DND-41 (cell line): ENCODE data around the gene STARD3.

Experiments
- ATAC-seq: fragments of 200-7000 bp; cut with Tn5 transposase; 3 replicates; pipeline ENCODE4 v1.9.1; 2021; ENCODE audit warnings: low read depth; ENCODE audit not compliant: insufficient read depth
- DNase-seq: peaks from one replicate; pipeline ENCODE4 v3.0.0-alpha.2; 2020
- H2AFZ ChIP-seq: 2 replicates; pipeline ENCODE4 v1.6.0; 2012; ENCODE audit warnings: low read depth, low read length
- H3K27ac ChIP-seq: 2 replicates; pipeline ENCODE4 v1.5.1; 2012; ENCODE audit warnings: low read length, inconsistent platforms
- H3K27me3 ChIP-seq: fragments of 200-600 bp; sonication (generic); 2 replicates; pipeline ENCODE4 v1.6.0; 2012; ENCODE audit warnings: low read length, mild to moderate bottlenecking, inconsistent platforms; ENCODE audit not compliant: insufficient read depth, poor library complexity
- H3K36me3 ChIP-seq: 2 replicates; pipeline ENCODE4 v1.5.1; 2012; ENCODE audit warnings: low read length, inconsistent platforms; ENCODE audit not compliant: insufficient read depth
- H3K4me1 ChIP-seq: 2 replicates; pipeline ENCODE4 v1.5.1; 2012; ENCODE audit warnings: mild to moderate bottlenecking, low read length; ENCODE audit not compliant: insufficient read depth
- H3K4me2 ChIP-seq: 2 replicates; pipeline ENCODE4 v1.6.0; 2012; ENCODE audit warnings: mild to moderate bottlenecking, moderate library complexity, low read length, inconsistent platforms; ENCODE audit not compliant: insufficient read depth
- H3K4me3 ChIP-seq, 2 experiments: fragments of 200-600 bp in 1 of 2; shearing (Covaris generic) in 1 of 2; 2 replicates each; pipeline ENCODE4 v1.5.1; 2012 to 2016; ENCODE audit warnings: inconsistent platforms in 2 of 2, low read length in 2 of 2, mild to moderate bottlenecking in 2 of 2, low read depth in 1 of 2, moderate library complexity in 1 of 2
- H3K79me2 ChIP-seq: 2 replicates; pipeline ENCODE4 v1.6.0; 2012; ENCODE audit warnings: low read length, inconsistent platforms; ENCODE audit not compliant: insufficient read depth
- H3K9ac ChIP-seq: 2 replicates; pipeline ENCODE4 v1.6.0; 2012; ENCODE audit warnings: low read depth, mild to moderate bottlenecking, inconsistent platforms, low read length, moderate library complexity
- H3K9me3 ChIP-seq: 2 replicates; pipeline ENCODE4 v1.5.1; 2012; ENCODE audit warnings: low read length, moderate library complexity, mild to moderate bottlenecking, inconsistent platforms; ENCODE audit not compliant: insufficient read depth, severe bottlenecking
- H4K20me1 ChIP-seq: 2 replicates; pipeline ENCODE4 v1.6.0; 2012; ENCODE audit warnings: low read length; ENCODE audit not compliant: insufficient read depth
- EZH2 ChIP-seq: IDR thresholded peaks from 3 replicates; pipeline ENCODE4 v1.6.1; 2012; ENCODE audit warnings: borderline replicate concordance, low read depth, mild to moderate bottlenecking, moderate library complexity, low read length, inconsistent platforms; ENCODE audit not compliant: severe bottlenecking
- TF ChIP-seq, protein P1 (sequence below): IDR thresholded peaks from 2 replicates; pipeline ENCODE4 v1.5.1; 2012; ENCODE audit warnings: borderline replicate concordance, low read length, moderate library complexity, mild to moderate bottlenecking; ENCODE audit not compliant: poor library complexity, severe bottlenecking; ENCODE audit errors: extremely low read depth

The STARD3 gene

DNA sequence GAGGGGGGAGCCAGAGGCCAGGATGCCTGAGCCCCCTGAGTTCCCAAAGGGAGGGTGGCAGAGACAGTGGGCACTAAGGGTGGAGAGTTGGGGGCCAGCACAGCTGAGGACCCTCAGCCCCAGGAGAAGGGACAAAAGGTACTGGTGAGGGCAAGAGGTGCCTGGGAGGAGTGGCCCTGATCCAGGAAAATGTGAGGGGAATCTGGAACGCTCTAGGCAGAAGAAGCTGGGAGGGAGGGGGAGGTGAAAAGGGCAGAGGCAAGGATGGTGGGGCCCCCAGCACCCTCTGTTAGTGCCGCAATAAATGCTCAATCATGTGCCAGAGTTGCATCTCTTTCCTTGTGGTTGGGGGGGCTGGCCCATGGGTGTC, 29.3 kb downstream of the STARD3 start:
- Histone ChIP-seq H3K9ac (no peak overlapping the region), H3K4me1 (no peaks in the 10 kb centered on the region), H3K79me2 (no peaks in the 10 kb centered on the region), H4K20me1 (peaks cover 17% of the 10 kb centered on the region; the same call in 1 of the 2 replicates), H3K9me3 (no peaks in the 10 kb centered on the region), H3K4me2 (no peak overlapping the region), H3K36me3 (peaks cover 19% of the 10 kb centered on the region), H2AFZ (no peak overlapping the region), H3K27me3 (no peaks in the 10 kb centered on the region), H3K27ac (no peak overlapping the region), H3K4me3 (no peak overlapping the region)
- TF ChIP-seq, protein P1, sequence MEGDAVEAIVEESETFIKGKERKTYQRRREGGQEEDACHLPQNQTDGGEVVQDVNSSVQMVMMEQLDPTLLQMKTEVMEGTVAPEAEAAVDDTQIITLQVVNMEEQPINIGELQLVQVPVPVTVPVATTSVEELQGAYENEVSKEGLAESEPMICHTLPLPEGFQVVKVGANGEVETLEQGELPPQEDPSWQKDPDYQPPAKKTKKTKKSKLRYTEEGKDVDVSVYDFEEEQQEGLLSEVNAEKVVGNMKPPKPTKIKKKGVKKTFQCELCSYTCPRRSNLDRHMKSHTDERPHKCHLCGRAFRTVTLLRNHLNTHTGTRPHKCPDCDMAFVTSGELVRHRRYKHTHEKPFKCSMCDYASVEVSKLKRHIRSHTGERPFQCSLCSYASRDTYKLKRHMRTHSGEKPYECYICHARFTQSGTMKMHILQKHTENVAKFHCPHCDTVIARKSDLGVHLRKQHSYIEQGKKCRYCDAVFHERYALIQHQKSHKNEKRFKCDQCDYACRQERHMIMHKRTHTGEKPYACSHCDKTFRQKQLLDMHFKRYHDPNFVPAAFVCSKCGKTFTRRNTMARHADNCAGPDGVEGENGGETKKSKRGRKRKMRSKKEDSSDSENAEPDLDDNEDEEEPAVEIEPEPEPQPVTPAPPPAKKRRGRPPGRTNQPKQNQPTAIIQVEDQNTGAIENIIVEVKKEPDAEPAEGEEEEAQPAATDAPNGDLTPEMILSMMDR: no peak
- TF ChIP-seq EZH2: no peak
- DNase-seq (no peak), ATAC-seq (no peak)

DNA sequence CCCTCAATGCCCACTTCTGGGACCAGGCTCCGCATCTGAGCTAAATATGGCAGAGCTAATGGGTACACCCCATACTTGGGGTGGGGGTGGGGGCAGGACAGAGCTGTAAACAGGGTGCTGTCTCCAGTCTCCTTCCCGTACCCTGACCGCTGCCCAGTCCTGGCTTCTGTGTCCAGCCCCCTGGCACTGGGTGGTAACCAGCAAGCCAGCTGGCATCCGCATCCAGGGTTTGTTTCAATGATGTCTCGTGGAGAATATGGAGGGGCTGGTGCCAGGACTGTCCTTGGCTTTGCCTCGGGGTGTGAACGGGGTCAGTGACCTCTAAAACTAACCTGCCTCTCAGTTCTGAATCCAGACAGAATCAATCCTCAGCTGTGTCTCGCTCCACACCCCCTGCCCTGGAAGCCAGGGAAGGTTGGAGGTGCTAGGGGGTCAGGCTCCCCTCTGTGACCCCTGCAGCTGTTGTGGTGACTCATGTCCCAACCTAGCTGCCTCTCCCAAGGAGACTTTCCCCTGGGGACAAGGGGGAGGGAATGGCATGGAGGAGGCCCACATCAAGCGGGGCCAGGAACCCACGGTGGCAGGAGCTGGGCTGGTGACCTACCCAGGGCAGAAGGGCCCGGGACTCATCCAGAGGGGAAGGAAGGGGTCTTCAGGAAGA, 29.8 kb downstream of the STARD3 start:
- no peak overlapping the region for H3K4me2 ChIP-seq
- H4K20me1 ChIP-seq: peaks cover 13% of the 10 kb centered on the region; the same call in 1 of the 2 replicates
- H2AFZ ChIP-seq: no peak overlapping the region
- ATAC-seq: no peak
- H3K9me3 ChIP-seq: no peaks in the 10 kb centered on the region
- H3K4me1 ChIP-seq: no peaks in the 10 kb centered on the region
- peaks cover 14% of the 10 kb centered on the region for H3K36me3 ChIP-seq
- TF ChIP-seq EZH2: no peak
- TF ChIP-seq, protein P1: no peak
- no peak overlapping the region for H3K4me3 ChIP-seq
- no peak overlapping the region for H3K27ac ChIP-seq
- H3K9ac ChIP-seq: no peak overlapping the region
- H3K79me2 ChIP-seq: no peaks in the 10 kb centered on the region
- no peak for DNase-seq
- no peaks in the 10 kb centered on the region for H3K27me3 ChIP-seq

DNA sequence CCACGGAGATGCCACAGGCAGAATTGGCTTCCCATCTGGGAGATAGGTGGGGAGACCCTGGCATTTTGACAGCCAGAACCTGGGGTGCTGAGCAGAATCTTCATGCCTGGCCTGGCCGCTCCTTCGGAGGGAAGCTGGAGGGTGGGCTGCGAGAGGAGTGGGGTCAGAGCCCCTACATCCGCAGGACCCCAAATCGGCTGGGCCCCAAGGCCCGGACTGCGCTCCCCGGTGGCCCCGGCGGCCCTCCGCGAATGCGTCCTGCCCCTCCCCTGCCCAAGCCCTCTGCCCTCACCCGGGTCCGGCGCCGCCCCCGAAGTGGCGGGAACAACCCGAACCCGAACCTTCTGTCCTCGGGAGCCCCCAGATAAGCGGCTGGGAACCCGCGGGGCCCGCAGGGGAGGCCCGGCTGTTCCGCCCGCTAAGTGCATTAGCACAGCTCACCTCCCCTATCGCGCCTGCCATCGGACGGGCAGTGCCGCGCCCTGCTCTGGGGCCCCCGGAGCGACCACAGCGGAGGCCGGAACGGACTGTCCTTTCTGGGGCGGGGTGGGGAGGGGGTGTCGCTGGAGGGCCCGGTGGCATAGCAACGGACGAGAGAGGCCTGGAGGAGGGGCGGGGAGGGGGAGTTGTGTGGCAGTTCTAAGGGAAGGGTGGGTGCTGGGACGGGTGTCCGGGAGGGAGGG, 30.5 kb downstream of the STARD3 start:
- TF ChIP-seq EZH2: no peak
- TF ChIP-seq, protein P1: no peak
- Histone ChIP-seq H3K27me3 (no peaks in the 10 kb centered on the region), H3K27ac (no peak overlapping the region), H3K9ac (no peak overlapping the region), H4K20me1 (peaks cover 10% of the 10 kb centered on the region; the same call in 1 of the 2 replicates), H2AFZ (no peak overlapping the region), H3K4me3 (no peak overlapping the region), H3K36me3 (peaks cover 8% of the 10 kb centered on the region), H3K9me3 (no peaks in the 10 kb centered on the region), H3K4me2 (no peak overlapping the region), H3K4me1 (no peaks in the 10 kb centered on the region), H3K79me2 (no peaks in the 10 kb centered on the region)
- no peak for ATAC-seq
- no peak for DNase-seq
